RWPE2 (cell line): ENCODE data around the gene ALG2.

Source experiments
- ATAC-seq: fragments of 200-7000 bp; cut with Tn5 transposase; 3 replicates; pipeline ENCODE4 v1.9.1; 2021; ENCODE audit warnings: low read depth
- DNase-seq: peaks from one replicate; pipeline ENCODE4 v3.0.0-alpha.2; 2020; ENCODE audit warnings: low spot score
- H3K27ac ChIP-seq: fragments of 450-650 bp; 2 replicates; pipeline ENCODE4 v1.5.1; 2017; ENCODE audit warnings: mild to moderate bottlenecking; ENCODE audit not compliant: poor library complexity, severe bottlenecking
- H3K27me3 ChIP-seq: fragments of 250-450 bp; sonication (Bioruptor Pico); 2 replicates; pipeline ENCODE4 v1.5.1; 2021; ENCODE audit warnings: mild to moderate bottlenecking, moderate library complexity; ENCODE audit not compliant: insufficient read depth, poor library complexity, severe bottlenecking
- H3K36me3 ChIP-seq: fragments of 250-450 bp; sonication (Bioruptor Pico); 2 replicates; pipeline ENCODE4 v1.5.1; 2020; ENCODE audit warnings: low read depth, mild to moderate bottlenecking, moderate library complexity
- H3K4me1 ChIP-seq: fragments of 250-450 bp; sonication (Bioruptor Pico); 2 replicates; pipeline ENCODE4 v1.5.1; 2021; ENCODE audit warnings: mild to moderate bottlenecking, moderate library complexity; ENCODE audit not compliant: insufficient read depth, poor library complexity, severe bottlenecking
- H3K4me3 ChIP-seq: fragments of 250-450 bp; sonication (Bioruptor Pico); 2 replicates; pipeline ENCODE4 v1.5.1; 2021; ENCODE audit warnings: mild to moderate bottlenecking, moderate library complexity; ENCODE audit not compliant: severe bottlenecking
- H3K9me3 ChIP-seq: fragments of 250-450 bp; sonication (Bioruptor Pico); 2 replicates; pipeline ENCODE4 v1.5.1; 2021; ENCODE audit warnings: mild to moderate bottlenecking, moderate library complexity; ENCODE audit not compliant: severe bottlenecking
- CTCF ChIP-seq: fragments of 450-650 bp; IDR thresholded peaks from one replicate; pipeline ENCODE4 v1.5.1; 2017; ENCODE audit warnings: mild to moderate bottlenecking, moderate library complexity; ENCODE audit not compliant: poor library complexity, severe bottlenecking

The ALG2 gene

GRCh38 chr9:99251157-99251556 lies 29.4 kb upstream of the ALG2 start:
- DNase-seq, result no peak
- Histone ChIP-seq H3K27me3 (no peaks in the 10 kb centered on the region), H3K4me1 (no peaks in the 10 kb centered on the region), H3K4me3 (no peak overlapping the region), H3K36me3 (no peaks in the 10 kb centered on the region), H3K27ac (no peak overlapping the region), H3K9me3 (no peaks in the 10 kb centered on the region)
- no peak for TF ChIP-seq CTCF
- ATAC-seq, result no peak

- no peak for TF ChIP-seq CTCF
- no peak overlapping the region for H3K27ac ChIP-seq
- no peak overlapping the region for H3K4me3 ChIP-seq
- no peaks in the 10 kb centered on the region for H3K36me3 ChIP-seq
- no peaks in the 10 kb centered on the region for H3K4me1 ChIP-seq
- no peaks in the 10 kb centered on the region for H3K27me3 ChIP-seq
- ATAC-seq, result no peak
- DNase-seq, result no peak
- H3K9me3 ChIP-seq, result no peaks in the 10 kb centered on the region
These were observed 27.9 kb upstream of the ALG2 start for GRCh38 chr9:99249619-99250018.

- no peak for ATAC-seq
- Histone ChIP-seq H3K4me1 (no peaks in the 10 kb centered on the region), H3K27ac (no peak overlapping the region), H3K9me3 (no peaks in the 10 kb centered on the region), H3K4me3 (no peak overlapping the region), H3K36me3 (peaks cover 4% of the 10 kb centered on the region; the same call in 1 of the 2 replicates), H3K27me3 (no peaks in the 10 kb centered on the region)
- no peak for TF ChIP-seq CTCF
- no peak for DNase-seq
These were observed 22.9 kb upstream of the ALG2 start for GRCh38 chr9:99244344-99245260.

- Histone ChIP-seq H3K9me3 (no peaks in the 10 kb centered on the region), H3K4me1 (no peaks in the 10 kb centered on the region), H3K27me3 (no peaks in the 10 kb centered on the region), H3K36me3 (peaks cover 4% of the 10 kb centered on the region; the same call in 1 of the 2 replicates), H3K4me3 (no peak overlapping the region), H3K27ac (no peak overlapping the region)
- TF ChIP-seq CTCF, result no peak
- ATAC-seq, result no peak
- no peak for DNase-seq
These were observed 19.4 kb upstream of the ALG2 start for GRCh38 chr9:99241106-99241505.
